Amniotic stem cell (primary cell): ENCODE data around the gene KRTAP4-1.
A peak's percentile ranks its signal among the peaks of the same experiment; 100 is the strongest.
"Not testable (repeated sequence)": the region's sequence is repeated elsewhere in the genome, so short reads cannot be mapped to it uniquely, and the experiment has no call there.

Experiments used
- DNase-seq: peaks from one replicate; lab custom pipeline; 2025; lab: John Stamatoyannopoulos, UW

KRTAP4-1 gene

DNA sequence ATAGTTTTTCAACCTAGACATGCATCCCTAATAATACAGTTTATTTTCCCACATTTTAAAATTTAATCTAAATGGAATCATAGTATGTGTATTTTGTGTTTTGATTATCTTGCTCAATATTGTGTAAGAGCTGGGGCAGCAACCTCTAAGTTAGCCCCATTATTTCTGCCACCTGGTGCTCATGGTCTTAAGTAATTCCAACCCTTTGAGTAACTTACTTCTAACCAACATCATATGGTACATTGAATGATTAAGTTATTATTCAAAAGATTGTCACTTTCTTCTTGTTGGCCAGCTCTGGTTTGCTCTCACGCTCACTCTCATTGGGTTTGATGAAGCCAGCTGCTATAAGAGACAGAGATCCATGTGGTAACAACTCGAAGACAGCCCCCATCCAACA, 12.8 kb downstream of the KRTAP4-1 start:
- no peak for DNase-seq

DNA sequence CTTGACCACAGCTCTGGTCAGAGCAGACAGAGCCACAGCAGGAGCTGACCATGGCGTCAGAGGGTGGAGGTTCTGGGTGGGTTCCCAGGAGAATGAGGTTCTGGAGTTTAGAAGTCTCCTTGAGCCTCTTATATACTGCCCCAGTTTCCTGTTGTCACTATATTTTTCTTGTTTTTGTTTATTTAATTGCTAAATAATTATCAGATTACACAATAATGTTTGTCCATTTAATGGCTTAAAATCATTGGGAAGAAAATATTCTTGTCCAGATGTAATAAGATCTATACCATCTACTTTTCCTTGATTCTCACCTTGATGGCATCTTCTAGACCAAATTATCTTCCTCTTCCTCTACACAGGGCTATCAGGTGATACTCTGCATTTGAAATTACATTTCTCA, 16.6 kb downstream of the KRTAP4-1 start, which contains the start of gene KRTAP4-3:
Gene KRTAP4-3, minus strand, starts transcription at position 101 of the 400 bp plus-strand sequence. Its CDS starts 49 bp downstream, at position 52.
- no peak for DNase-seq

DNA sequence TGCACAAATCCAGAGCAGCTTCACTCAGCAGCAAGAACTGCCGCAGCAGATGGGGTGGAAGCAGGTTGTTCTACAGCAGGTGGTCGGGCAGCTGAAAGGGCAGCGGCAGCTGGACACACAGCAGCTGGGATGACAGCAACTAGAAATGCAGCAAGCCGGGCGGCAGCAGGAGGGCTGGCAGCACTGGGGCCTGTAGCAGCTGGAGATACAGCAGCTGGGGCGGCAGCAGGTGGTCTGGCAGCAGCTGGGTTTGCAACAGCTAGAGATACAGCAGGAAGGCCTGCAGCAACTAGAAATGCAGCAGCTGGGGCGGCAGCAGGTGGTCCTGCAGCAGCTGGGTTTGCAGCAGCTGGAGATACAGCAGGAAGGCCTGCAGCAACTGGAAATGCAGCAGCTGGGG, 17.1 kb downstream of the KRTAP4-1 start:
- DNase-seq = no peak

DNA sequence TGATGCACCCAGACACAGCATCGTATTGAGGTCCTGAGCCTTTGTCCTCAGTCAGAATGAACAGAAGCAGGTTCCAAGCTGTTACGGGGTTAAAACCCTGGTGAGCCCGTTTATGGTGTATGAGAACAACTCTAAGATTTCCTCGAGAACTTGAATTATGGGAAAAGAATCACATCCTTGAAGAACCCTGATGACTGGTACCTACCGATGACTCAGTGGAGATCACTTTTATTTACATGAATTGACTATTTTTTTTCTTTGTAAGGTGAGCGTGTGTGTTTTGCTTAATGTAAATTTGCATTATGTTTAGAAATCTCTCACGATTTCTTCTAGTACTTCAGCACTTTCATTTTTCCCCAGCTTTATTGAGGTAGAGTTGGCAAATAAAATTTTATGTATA, 20.9 kb downstream of the KRTAP4-1 start:
- no peak for DNase-seq

DNA sequence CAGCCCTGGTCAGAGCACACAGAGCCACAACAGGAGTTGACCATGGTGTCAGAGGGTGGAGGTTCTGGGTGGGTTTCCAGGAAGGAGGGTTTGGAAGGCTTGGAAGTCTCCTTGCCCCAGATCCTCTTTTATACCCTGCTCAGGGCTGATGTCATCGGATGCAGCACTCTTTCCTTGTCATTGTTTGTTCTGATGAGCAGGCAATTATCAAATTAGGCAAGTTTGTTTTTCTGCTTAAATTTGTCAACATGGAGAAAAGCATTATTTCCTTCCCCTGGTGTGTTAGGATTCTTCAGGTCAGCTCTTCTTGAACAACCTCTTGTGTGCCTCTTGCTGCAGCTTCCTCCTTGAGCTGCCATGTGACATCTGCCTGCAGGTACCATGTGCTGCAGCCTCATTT, 24.1 kb downstream of the KRTAP4-1 start, which contains the start of gene KRTAP4-4:
Gene KRTAP4-4, minus strand, starts transcription at position 101 of the 400 bp plus-strand sequence. Its CDS starts 57 bp downstream, at position 44.
- no peak for DNase-seq

DNA sequence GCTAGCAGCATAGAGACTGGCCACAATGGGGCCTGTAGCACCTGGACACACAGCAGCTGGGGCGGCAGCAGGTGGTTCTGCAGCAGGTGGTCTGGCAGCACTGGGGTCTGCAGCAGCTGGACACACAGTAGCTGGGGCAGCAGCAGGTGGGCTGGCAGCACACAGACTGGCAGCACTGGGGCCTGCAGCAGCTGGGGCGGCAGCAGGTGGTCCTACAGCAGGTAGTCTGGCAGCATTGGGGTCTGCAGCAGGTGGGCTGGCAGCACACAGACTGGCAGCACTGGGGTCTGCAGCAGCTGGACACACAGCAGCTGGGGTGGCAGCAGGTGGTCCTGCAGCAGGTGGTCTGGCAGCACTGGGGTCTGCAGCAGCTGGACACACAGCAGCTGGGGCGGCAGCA, 24.5 kb downstream of the KRTAP4-1 start:
- DNase-seq = not testable (repeated sequence)

DNA sequence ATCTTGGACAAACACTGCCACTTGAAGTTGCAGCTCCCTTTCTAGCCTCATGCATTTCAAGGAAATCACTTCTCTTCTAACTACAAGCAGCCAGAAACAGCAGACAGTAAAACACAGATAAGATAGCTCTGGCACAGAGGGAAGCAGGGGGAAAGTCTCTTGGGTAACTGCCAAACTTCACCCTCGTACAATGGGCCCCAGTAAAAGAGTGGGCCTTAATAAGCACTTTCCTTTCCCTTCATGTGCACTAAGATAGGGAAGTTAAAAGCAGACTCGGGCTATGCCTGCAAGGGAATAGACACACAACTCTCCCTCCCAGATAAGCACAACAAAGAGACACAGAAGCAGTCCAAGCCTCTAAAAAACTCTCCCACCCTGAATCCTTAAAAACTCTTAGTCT, 30.9 kb downstream of the KRTAP4-1 start:
- DNase-seq = no peak

DNA sequence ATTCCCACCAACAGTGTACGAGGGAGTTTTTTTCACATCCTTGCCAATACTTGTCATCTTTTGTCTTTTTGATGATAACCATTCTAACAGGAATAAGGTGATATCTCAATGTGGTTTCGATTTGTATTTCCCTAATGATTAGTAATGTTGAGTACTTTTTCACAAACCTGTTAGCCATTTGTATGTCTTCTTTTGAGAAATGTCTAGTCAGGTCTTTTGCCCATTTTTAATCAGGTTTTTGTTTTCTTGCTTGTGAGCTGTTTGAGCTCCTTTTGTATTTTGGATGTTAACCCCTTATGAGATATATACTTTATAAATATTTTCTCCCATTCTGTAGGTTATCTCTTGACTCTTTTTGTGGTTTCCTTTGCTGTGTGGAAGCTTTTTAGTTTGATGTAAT, 33.2 kb downstream of the KRTAP4-1 start:
- DNase-seq = no peak

DNA sequence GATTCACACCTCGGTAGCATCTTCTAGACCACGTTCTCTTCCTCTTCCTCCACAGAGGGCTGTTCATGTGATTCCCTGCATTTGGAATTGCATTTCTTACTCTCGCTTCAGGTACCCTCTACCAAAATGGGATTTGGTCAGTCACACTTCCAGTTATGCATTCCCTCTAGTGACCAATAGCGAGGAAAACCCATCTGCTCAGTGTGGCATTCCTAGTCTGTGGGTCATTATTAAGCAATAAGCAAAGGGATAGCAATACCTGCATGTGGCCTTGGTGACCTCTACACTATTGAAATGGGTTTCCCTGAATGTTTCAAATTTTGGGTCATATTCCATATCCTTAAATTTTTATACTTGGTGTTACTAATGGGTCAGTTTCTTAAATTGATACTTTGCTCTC, 34.7 kb downstream of the KRTAP4-1 start:
- DNase-seq = no peak

DNA sequence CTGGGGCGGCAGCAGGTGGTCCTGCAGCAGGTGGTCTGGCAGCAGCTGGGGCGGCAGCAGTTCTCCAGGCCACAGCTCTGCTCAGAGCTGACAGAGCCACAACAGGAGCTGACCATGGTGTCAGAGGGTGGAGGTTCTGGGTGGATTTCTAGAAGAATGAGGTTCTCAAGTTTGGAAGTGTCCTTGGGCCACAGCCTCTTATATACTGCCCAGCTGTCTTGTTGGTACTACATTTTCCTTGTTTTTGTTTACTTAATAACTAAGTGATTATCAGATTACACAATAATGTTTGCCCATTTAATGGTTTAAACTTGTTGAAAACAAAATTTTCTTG, 35.1 kb downstream of the KRTAP4-1 start, which contains the start of gene KRTAP4-5:
Gene KRTAP4-5, minus strand, starts transcription at position 174 of the 334 bp plus-strand sequence. Its CDS starts 58 bp downstream, at position 116.
- no peak for DNase-seq

DNA sequence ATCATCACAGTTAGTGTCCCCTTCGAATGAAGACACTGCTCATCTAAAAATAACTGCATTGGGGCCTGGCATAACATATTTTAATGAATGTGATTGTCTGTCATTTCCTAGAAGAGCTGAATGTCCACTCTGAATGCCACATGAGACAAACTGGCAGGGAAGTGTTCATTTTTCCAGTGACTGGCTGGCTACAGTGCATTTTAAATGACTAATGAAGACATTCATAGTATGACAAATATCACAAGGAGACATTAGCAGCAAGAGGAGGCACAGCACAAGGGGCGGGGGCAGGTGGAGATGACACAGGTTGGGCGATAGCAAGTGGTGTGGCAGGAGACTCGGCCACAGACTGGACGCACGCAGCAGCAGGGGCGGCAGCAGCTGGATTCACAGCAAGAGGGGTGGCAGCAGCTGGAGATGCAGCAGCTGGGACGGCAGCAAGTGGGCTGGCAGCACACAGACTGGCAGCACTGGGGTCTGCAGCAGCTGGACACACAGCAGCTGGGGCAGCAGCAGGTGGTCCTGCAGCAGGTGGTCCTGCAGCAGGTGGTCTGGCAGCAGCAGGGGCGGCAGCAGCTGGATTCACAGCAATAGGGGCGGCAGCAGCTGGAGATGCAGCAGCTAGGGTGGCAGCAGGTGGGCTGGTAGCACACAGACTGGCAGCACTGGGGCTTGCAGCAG, 35.6 kb downstream of the KRTAP4-1 start:
- DNase-seq = not testable (repeated sequence)

DNA sequence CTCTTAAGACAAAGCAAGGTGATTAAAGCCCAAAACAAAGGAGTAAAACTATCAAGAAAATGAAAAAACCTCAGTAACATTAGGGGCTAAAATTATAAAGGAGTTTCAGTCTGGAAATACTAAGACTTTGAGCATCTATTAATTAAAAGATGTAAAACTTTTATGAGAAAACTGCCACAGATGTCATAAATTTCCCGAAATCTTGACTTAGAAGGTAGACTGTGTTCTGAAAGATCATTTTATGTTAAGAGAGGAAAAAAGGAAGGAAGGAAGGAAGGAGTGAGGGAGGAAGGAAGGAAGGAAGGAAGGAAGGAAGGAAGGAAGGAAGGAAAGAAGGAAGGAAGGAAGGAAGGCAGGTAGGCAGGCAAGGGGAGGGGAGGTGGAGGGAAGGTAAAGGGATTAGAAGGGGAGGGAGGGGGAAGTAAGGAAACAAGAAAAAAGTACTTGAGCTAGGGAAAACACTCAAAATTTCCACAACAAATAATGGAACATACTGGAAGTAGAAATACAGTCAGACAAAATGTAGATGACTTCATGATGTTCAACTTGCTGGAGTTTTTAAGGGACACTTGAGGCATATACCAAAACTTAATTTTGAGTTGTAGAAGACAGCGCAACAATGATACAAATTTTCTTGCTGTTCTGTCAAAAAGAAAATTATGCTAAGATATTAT, 37.0 kb downstream of the KRTAP4-1 start:
- DNase-seq = no peak

DNA sequence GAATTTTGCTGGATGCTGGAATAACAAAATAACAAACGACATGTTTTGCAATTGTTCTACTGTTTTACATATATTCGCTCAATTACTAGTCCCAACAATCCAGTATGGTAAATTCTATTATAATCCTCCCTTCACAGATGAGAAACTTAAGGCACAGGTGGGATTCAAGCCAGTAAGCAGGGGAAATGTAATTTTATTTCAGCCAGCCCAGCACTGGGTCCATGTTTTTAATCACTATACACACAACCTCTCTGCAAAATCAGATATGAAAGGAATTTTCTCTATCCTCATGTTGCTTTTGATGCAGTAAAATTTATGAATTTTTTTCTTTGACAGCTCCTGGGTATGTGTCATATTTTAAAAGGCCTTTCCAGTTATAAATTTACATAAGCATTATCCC, 39.5 kb downstream of the KRTAP4-1 start:
- DNase-seq = no peak

DNA sequence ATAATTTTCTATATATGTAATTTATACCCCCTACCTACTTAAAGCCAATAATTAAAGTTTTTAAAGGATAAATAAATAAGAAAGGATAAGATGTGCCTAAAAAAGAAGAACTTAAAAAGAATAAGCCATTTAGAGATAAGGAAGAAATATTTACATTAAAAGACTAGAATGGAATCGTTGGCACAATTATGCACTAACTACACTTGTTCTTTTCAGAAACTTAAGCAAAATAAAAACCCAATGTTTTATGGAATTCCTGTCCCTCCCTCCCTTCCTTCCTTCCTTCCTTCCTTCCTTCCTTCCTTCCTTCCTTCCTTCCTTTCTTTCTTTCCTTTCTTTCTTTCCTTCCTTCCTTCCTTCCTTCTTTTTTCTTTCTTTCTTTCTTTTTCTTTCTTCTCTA, 39.9 kb downstream of the KRTAP4-1 start:
- DNase-seq = no peak

DNA sequence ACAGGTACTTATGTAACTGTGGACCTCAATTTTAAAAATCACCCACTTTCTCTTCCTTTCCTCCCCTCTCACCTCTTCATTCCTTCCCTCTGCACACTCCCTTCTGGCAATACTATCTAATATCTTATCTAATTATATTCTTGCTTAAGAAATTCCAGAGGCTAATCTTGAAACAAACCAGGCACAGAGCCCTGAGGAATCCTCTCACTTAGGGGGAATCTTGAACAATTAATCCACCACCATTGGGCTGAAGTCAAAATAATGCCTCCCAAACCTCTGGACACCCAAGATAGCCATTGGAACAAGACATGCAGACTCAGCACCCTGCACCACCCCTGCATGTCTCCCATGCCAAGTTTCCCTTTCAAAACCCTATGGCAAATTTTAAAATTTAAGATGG, 43.4 kb downstream of the KRTAP4-1 start:
- DNase-seq = no peak

DNA sequence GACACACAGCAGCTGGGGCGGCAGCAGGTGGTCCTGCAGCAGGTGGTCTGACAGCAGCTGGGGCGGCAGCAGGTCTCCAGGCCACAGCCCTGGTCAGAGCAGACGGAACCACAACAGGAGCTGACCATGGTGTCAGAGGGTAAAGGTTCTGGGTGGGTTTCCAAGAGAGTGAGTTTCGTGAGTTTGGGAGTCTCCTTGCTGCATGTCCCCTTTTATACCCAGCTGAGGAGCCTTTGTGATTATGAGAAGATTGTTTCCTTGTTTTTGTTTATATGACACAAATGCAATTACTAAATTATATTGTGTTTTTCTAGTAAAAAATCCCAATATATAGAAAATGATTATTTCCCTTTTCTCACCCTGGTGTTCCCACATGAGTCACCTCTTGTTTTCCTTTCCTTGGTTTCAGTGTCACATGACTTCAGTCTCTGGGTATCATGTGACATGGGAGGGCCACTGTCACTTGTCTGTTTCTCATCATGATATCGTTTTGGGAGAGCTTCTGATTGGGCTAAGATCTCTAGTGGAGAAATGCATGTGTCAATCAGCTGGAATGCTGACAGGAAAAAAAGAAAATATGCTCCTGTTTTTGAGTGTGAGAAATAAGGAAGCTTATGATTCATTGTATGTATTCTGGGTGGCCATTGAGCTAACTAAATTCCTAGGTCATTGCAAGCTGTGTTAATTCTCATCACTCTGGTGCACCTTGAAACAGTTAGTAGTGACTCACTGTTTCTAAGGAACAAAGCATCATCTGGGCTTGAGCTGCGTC, 44.2 kb downstream of the KRTAP4-1 start, which contains the start of gene KRTAP4-6:
Gene KRTAP4-6, minus strand, starts transcription at position 185 of the 772 bp plus-strand sequence. Its CDS starts 57 bp downstream, at position 128.
- DNase-seq = peak; percentile 21

DNA sequence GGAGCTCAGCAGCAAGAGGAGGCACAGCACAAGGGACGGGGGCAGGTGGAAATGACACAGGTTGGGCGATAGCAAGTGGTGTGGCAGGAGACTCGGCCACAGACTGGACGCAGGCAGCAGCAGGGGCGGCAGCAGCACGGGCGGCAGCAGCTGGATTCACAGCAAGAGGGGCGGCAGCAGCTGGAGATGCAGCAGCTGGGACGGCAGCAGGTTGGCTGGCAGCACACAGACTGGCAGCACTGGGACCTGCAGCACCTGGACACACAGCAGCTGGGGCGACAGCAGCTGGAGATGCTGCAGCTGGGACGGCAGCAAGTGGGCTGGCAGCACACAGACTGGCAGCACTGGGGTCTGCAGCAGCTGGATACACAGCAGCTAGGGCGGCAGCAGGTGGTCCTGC, 44.8 kb downstream of the KRTAP4-1 start:
- not testable (repeated sequence) for DNase-seq
